ENCODE results near the gene TMEM127. TPM values are rescaled to one million over a fixed set of nuclear protein-coding genes. Genes with fewer than 3 reads are reported as not detected.

TMEM127 gene
- total RNA-seq, 1 experiment from 2014 or later: 31.5 TPM

- POLR2A ChIA-PET: interaction anchor here (1.4 to 1.7 kb wide), 2 partner anchors 9 to 24 kb away, joined by 4 to 5 read pairs; no protein-coding TSS in a partner anchor
- no peak overlapping the region for H3K4me3 Mint-ChIP-seq (ENCODE audit: unreplicated experiment)
- TF ChIP-seq, protein P1, sequence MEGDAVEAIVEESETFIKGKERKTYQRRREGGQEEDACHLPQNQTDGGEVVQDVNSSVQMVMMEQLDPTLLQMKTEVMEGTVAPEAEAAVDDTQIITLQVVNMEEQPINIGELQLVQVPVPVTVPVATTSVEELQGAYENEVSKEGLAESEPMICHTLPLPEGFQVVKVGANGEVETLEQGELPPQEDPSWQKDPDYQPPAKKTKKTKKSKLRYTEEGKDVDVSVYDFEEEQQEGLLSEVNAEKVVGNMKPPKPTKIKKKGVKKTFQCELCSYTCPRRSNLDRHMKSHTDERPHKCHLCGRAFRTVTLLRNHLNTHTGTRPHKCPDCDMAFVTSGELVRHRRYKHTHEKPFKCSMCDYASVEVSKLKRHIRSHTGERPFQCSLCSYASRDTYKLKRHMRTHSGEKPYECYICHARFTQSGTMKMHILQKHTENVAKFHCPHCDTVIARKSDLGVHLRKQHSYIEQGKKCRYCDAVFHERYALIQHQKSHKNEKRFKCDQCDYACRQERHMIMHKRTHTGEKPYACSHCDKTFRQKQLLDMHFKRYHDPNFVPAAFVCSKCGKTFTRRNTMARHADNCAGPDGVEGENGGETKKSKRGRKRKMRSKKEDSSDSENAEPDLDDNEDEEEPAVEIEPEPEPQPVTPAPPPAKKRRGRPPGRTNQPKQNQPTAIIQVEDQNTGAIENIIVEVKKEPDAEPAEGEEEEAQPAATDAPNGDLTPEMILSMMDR (IDR thresholded peaks at IDR 0.05; ENCODE audit: unreplicated experiment): no peak
Measured at GRCh38 chr2:96236882-96237281, 28.9 kb downstream of the TMEM127 start.

DNA sequence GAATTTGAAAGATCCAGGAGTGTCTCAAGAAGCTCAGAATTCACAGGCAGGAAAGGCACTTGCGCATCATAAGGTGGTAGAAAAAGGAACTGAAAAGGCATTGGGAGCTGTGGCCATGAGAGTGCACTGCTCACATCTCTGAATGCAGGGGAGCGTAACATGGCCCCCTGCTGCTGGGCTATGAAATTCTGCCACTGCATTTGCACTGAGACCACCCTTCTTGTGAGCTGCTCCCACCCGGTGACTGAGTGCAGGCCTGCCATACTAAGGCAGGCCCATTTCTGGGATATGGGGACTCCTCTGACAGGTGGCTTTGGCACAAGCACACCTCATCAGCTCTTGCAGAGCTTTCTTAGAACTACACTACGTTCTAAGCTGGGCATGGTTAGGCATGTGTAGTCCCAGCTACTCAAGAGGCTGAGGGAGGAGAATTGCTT is 31.9 kb downstream of the TMEM127 start:
- no TSS peak for BruUV-seq (replicated peaks)
- peaks cover 5% of the 10 kb centered on the region for H3K36me3 Mint-ChIP-seq (ENCODE audit: insufficient read depth, unreplicated experiment)
- intact Hi-C loops (cut with micrococcal nuclease): no loop called here
- ChIA-PET CTCF (interaction anchor here (0.5 kb wide), 1 partner anchor 601 kb away, joined by 6 read pairs; no protein-coding TSS in a partner anchor), POLR2A (interaction anchor here (0.7 to 2.6 kb wide), 3 partner anchors 15 to 187 kb away, joined by 3 to 14 read pairs (median 3); partner anchors contain the start of gene STARD7)
- no peaks in the 10 kb centered on the region for H3K9me3 Mint-ChIP-seq (ENCODE audit: unreplicated experiment)
- no peaks in the 10 kb centered on the region for H3K27me3 Mint-ChIP-seq (ENCODE audit: insufficient read depth, unreplicated experiment)
- TF ChIP-seq, protein P1 (IDR thresholded peaks at IDR 0.05; ENCODE audit: unreplicated experiment): no peak
- DNase-seq (ENCODE audit: unreplicated experiment): no peak
- no peaks in the 10 kb centered on the region for H3K4me1 Mint-ChIP-seq (ENCODE audit: insufficient read depth, unreplicated experiment)
- no peak overlapping the region for H3K27ac Mint-ChIP-seq (ENCODE audit: low read depth, unreplicated experiment)
- H3K4me3 Mint-ChIP-seq (ENCODE audit: unreplicated experiment): no peak overlapping the region

More at GRCh38 chr2:96236882-96237281, 28.9 kb downstream of the TMEM127 start:
- CTCF ChIA-PET: no interaction called here
- Mint-ChIP-seq H3K9me3 (ENCODE audit: unreplicated experiment) (no peaks in the 10 kb centered on the region), H3K27me3 (ENCODE audit: insufficient read depth, unreplicated experiment) (no peaks in the 10 kb centered on the region), H3K27ac (ENCODE audit: low read depth, unreplicated experiment) (no peak overlapping the region), H3K36me3 (ENCODE audit: insufficient read depth, unreplicated experiment) (peaks cover 12% of the 10 kb centered on the region), H3K4me1 (ENCODE audit: insufficient read depth, unreplicated experiment) (peaks cover 5% of the 10 kb centered on the region)
- no peak for DNase-seq (ENCODE audit: unreplicated experiment)
- intact Hi-C loops (cut with micrococcal nuclease): no loop called here
- no TSS peak for BruUV-seq (replicated peaks)

DNA sequence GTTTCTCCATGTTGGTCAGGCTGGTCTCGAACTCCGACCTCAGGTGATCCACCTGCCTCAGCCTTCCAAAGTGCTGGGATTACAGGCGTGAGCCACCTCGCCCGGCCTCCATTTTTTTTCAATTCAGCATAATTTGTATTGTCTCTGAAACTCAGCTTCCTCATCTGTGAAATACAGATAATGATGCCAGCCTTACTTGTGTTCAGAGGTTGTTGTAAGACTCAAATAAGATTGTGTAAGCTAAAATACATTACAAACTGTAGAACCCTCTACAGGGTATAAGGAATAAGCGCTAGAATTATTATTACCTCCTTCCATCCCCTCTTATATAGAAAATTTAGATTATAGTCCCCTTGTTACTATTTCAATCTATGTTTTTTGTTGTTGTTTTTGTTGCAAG is 32.4 kb downstream of the TMEM127 start:
- H3K4me1 Mint-ChIP-seq (ENCODE audit: insufficient read depth, unreplicated experiment): no peaks in the 10 kb centered on the region
- POLR2A ChIA-PET: interaction anchor here (0.7 to 2.6 kb wide), 3 partner anchors 14 to 187 kb away, joined by 3 to 14 read pairs (median 4); partner anchors contain the start of gene STARD7
- TF ChIP-seq, protein P1 (IDR thresholded peaks at IDR 0.05; ENCODE audit: unreplicated experiment): no peak
- H3K9me3 Mint-ChIP-seq (ENCODE audit: unreplicated experiment): no peaks in the 10 kb centered on the region
- BruUV-seq (replicated peaks): no TSS peak
- H3K27me3 Mint-ChIP-seq (ENCODE audit: insufficient read depth, unreplicated experiment): no peaks in the 10 kb centered on the region
- H3K27ac Mint-ChIP-seq (ENCODE audit: low read depth, unreplicated experiment): no peak overlapping the region
- peaks cover 5% of the 10 kb centered on the region for H3K36me3 Mint-ChIP-seq (ENCODE audit: insufficient read depth, unreplicated experiment)
- no peak for DNase-seq (ENCODE audit: unreplicated experiment)
- no peak overlapping the region for H3K4me3 Mint-ChIP-seq (ENCODE audit: unreplicated experiment)
- CTCF ChIA-PET: interaction anchor here (0.5 kb wide), 1 partner anchor 602 kb away, joined by 6 read pairs; no protein-coding TSS in a partner anchor
- intact Hi-C loops (cut with micrococcal nuclease): no loop called here

GRCh38 chr2:96231316-96231715 is 34.5 kb downstream of the TMEM127 start:
- Mint-ChIP-seq H3K27me3 (ENCODE audit: insufficient read depth, unreplicated experiment) (no peaks in the 10 kb centered on the region), H3K4me3 (ENCODE audit: unreplicated experiment) (no peak overlapping the region), H3K27ac (ENCODE audit: low read depth, unreplicated experiment) (no peak overlapping the region), H3K9me3 (ENCODE audit: unreplicated experiment) (no peaks in the 10 kb centered on the region), H3K36me3 (ENCODE audit: insufficient read depth, unreplicated experiment) (no peaks in the 10 kb centered on the region), H3K4me1 (ENCODE audit: insufficient read depth, unreplicated experiment) (no peaks in the 10 kb centered on the region)
- no peak for DNase-seq (ENCODE audit: unreplicated experiment)
- POLR2A ChIA-PET: interaction anchor here (1.0 to 1.1 kb wide), 3 partner anchors 9 to 23 kb away, joined by 3 to 4 read pairs (median 3); partner anchors contain the start of gene STARD7
- TF ChIP-seq, protein P1 (IDR thresholded peaks at IDR 0.05; ENCODE audit: unreplicated experiment): no peak
- CTCF ChIA-PET: interaction anchor here (1.1 to 1.7 kb wide), 3 partner anchors 18 to 114 kb away, joined by 3 to 7 read pairs (median 3); no protein-coding TSS in a partner anchor
- no TSS peak for BruUV-seq (replicated peaks)
- intact Hi-C loops (cut with micrococcal nuclease): no loop called here

All from MCF 10A (cell line).